HG03139 (cell line): Measurements from ENCODE around the gene CREB3L2.

Experiments used
- ATAC-seq: cut with Tn5 transposase; IDR thresholded peaks from one replicate; pipeline ENCODE4 v1.9.1; 2021; ENCODE audit not compliant: unreplicated experiment

Gene CREB3L2

GRCh38 chr7:137953665-137954470, 48.0 kb downstream of the CREB3L2 start:
- no peak for ATAC-seq

GRCh38 chr7:137953043-137953664, 48.7 kb downstream of the CREB3L2 start:
- no peak for ATAC-seq

- ATAC-seq: no peak
Measured at GRCh38 chr7:137952426-137952805, 49.5 kb downstream of the CREB3L2 start.

GRCh38 chr7:137951700-137952425, 50.0 kb downstream of the CREB3L2 start:
- ATAC-seq: no peak

- no peak for ATAC-seq
Measured at GRCh38 chr7:137950967-137951366, 50.9 kb downstream of the CREB3L2 start.

GRCh38 chr7:137950263-137950621, 51.6 kb downstream of the CREB3L2 start:
- ATAC-seq: no peak

GRCh38 chr7:137949416-137950262, 52.2 kb downstream of the CREB3L2 start:
- no peak for ATAC-seq

GRCh38 chr7:137948845-137949330, 53.0 kb downstream of the CREB3L2 start:
- ATAC-seq: no peak

GRCh38 chr7:137948083-137948844, 53.6 kb downstream of the CREB3L2 start:
- ATAC-seq: no peak

GRCh38 chr7:137947046-137947445, 54.8 kb downstream of the CREB3L2 start:
- no peak for ATAC-seq

- no peak for ATAC-seq
Measured at GRCh38 chr7:137946011-137946410, 55.9 kb downstream of the CREB3L2 start.

- no peak for ATAC-seq
Measured at GRCh38 chr7:137944168-137944567, 57.7 kb downstream of the CREB3L2 start.

- ATAC-seq: no peak
Measured at GRCh38 chr7:137943132-137943551, 58.7 kb downstream of the CREB3L2 start.

GRCh38 chr7:137942484-137943115, 59.3 kb downstream of the CREB3L2 start:
- ATAC-seq: no peak

- no peak for ATAC-seq
Measured at GRCh38 chr7:137940656-137941518, 61.0 kb downstream of the CREB3L2 start.

- no peak for ATAC-seq
Measured at GRCh38 chr7:137940218-137940617, 61.7 kb downstream of the CREB3L2 start.

GRCh38 chr7:137937202-137937560, 64.7 kb downstream of the CREB3L2 start:
- no peak for ATAC-seq

GRCh38 chr7:137936509-137937201, 65.2 kb downstream of the CREB3L2 start:
- no peak for ATAC-seq
